SH-SY5Y (cell line): ENCODE data around the gene OPCML.

Experiments used
- GATA2 ChIP-seq: IDR thresholded peaks from 2 replicates; pipeline ENCODE4 v1.6.1; 2011; ENCODE audit warnings: mild to moderate bottlenecking, low read depth, low read length
- GATA3 ChIP-seq: IDR thresholded peaks from 2 replicates; pipeline ENCODE4 v1.6.1; 2011; ENCODE audit warnings: low read depth, mild to moderate bottlenecking, low read length, moderate library complexity

The OPCML gene

GRCh38 chr11:133107136-133107535 lies 425.2 kb downstream of the OPCML start:
- TF ChIP-seq GATA2, result no peak
- TF ChIP-seq GATA3, result no peak

DNA sequence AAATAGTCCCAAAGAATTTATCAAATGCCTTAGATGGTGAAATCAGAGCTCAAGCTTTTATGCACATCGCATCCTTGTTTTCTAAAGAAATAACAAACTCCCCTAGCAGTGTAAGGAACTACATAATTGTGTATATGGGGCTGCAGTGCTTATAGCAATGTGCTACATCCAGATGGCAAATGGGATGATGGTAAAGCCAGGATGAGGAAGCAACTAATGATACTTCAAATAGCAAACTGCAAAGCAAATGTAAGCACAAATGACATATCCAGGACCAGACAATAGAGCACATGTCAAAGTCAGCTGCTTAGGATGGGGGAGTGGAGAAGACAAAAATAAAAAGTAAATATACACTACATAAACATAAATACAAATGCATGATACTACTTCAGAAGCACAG lies 425.9 kb downstream of the OPCML start:
- TF ChIP-seq GATA2 (no peak), GATA3 (no peak)

DNA sequence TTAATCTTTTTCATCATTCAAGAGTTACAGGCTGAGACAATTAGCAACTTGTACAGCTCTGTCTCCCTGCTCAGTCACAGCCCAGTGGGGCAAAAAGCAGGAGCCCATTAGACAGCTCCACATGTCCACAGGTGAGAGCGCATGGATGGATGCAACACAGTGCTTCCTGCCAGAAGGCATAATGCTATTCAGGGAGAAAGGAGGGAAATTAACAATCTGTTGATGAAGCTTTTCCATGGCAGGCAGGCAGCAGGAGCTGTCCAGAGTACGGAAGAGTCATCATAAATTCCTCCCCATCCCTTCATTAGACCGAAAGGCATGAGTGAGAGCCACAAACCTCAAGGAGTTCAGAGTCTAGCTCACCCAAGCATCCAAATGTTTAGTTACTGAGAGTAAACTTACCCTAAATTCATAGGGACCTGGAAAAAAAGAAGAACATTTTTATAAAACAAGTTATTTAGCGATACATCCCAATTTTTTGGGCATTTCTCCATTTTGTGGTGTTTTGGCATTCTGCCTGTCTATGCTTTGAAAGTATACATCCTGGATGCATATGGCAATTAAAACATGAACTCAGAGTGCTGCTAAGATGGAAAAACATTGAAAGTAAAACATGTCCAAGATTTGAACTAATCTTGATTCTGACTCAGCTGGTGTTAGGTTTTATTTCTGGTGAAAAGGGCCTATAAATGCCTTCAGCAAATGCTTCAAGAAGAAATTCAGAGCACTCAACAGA lies 428.1 kb downstream of the OPCML start:
- TF ChIP-seq GATA2 (no peak), GATA3 (no peak)

- TF ChIP-seq GATA2 (no peak), GATA3 (no peak)
Measured at GRCh38 chr11:133096981-133097380, 435.3 kb downstream of the OPCML start.

GRCh38 chr11:133086518-133086917 lies 445.8 kb downstream of the OPCML start:
- no peak for TF ChIP-seq GATA2
- no peak for TF ChIP-seq GATA3

DNA sequence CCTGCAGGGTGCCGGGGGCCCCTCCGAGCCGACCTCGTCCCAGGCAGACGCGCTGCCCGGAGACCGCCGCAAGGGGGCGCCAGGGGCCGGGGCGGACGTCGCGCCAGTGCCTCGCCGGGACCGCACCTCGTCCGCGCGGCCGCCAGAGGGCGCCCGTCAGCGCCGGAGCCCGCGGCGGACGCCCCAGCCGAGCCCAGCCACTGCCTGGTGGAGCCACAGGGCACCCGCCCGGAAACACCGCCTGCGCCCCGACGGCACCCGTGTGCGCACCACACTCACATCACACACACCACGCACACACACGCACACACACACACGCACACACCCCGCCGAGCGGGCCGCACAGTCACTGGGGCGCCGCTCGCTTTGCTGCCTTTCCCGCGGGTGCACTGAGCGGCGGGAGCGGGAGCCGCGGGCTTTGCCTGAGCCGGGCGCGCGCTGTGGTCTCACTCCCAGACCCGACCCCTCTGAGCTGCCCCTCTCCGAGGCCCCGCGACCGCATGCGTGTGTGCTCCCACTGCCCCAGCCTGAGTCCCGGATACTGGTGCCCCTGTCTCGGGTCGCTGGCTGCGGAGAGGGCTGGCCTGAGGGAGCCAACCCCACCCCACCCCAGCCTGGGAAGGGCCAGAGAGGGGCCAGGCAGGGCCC lies 449.3 kb downstream of the OPCML start:
- no peak for TF ChIP-seq GATA2
- no peak for TF ChIP-seq GATA3

DNA sequence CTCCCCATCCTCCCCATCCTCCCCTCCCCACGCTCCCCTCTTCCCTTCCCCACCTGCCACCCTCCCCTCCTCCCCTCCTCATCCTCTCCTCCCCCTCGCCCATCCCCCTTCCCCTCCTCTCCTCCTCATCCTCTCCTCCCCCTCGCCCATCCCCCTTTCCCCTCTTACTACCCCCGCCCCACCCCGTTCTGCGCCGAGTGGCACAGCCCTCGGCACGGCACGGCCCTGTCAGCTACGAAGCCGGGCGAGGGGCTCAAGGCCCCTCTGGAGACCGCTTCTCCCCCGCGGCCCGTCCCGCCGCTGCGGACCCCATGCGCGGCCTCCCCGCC lies 449.9 kb downstream of the OPCML start:
- TF ChIP-seq GATA2 (no peak), GATA3 (no peak)

DNA sequence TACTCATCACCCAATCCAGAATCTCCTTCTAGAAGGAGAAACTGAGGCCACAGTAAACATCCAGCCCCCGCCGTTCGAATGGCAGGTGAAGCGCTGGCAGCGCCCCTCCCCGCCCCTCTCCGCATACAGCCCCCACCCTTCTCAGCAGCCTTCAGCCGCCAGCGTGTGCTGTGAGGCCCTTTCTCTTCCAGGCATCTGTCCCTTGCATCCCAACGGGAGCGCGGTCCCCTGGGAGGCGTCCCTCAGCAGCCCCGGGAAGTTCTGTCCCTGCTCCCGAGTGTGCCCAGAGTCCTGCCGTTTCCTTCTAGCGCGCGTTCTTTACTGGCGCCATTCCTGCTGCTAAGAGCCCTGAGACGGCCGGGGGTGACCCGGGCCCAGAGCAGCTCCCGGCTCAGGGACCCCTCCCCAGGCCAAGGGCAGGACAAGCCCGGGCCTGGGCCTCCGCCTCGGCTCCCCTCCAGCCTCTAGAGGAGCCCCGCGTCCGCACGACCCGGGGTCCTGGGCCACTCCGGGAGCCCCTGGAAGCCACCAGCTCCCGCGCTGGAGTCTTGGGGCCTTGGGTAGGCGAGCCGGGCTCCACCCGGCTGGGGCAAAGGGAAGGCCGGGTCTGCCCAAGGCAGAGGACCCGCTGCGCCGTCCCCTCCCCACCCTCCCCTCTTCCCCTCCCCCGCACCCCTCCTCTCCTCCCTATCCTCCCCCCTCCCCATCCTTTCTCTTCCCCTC lies 450.4 kb downstream of the OPCML start:
- TF ChIP-seq GATA2, result no peak
- TF ChIP-seq GATA3, result no peak

DNA sequence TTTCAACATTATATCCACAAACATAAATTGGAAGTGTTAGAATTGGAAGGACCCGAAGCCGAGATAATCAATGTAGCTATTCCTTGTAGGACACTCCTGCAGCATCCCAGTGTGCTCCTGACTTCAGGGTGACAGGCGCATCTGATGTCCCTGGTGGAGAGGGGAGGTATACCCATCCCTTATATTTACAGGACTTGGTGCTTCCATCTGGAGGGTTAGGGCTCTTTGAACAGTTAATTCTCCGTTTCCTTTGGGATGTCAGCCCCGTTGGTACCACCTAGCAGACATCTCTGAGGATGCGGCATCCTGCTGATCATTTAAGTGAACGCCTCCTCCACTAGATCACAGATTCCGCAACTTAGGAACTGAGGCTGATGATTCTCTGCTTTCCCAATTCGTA lies 451.3 kb downstream of the OPCML start:
- no peak for TF ChIP-seq GATA2
- TF ChIP-seq GATA3, result no peak

- TF ChIP-seq GATA3 (no peak), GATA2 (no peak)
Measured at GRCh38 chr11:133078591-133079404, 453.5 kb downstream of the OPCML start.

DNA sequence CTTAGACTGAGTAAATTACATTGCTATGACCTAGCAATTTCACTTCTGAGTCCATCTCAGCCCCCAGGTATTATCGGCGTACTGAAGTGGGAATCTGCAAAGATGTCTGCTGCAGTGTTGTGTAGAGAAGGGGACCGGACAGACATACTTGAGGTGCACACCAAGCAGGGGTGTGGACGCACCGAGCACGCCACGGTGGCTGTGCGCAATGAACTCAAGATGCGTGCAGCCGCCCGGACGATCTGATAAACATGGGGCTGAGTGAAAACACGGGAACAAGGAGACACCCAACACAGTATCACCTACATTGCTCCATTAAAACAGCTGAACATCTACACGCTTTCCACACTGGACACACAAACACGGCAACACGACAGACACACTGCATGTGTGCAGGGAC lies 454.3 kb downstream of the OPCML start:
- TF ChIP-seq GATA3, result no peak
- no peak for TF ChIP-seq GATA2

DNA sequence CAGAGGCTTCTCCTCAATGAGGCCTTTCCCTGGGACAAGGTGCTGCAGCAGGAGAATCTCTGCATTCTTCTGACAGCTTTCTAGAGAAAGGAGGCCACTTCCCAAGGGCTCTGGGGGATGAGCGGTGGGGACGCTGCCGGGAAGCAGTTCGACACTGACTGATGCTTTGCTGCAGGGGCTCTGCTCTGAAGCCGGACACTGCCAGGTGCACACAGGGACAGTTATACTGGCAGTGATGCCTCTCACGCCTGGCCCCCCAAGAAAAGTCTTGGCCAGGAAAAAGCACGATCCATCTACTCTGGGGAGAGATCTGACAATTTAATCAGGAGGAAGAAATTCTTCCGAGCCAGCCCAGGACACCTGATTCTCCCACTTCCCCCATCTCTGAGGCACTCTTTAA lies 456.9 kb downstream of the OPCML start:
- TF ChIP-seq GATA2 (no peak), GATA3 (no peak)

GRCh38 chr11:133072858-133073582 lies 459.3 kb downstream of the OPCML start:
- TF ChIP-seq GATA2, result no peak
- no peak for TF ChIP-seq GATA3
